Activated CD4-positive, alpha-beta T cell treated with anti-CD3 and anti-CD28 coated beads, Interleukin-2, amount 10 ng/mL, durations not matched to agents 7 days and 5 days (primary cell): ENCODE results near the gene ATP9B. TPM values are rescaled to one million over a fixed set of nuclear protein-coding genes. Genes with fewer than 3 reads are reported as not detected.

Experiments used
- CTCF ChIA-PET: fragments of 350-600 bp; sonication (Branson Sonifier 250); formaldehyde crosslinking; loops from one replicate; lab custom pipeline; 2021; ENCODE audit warnings: antibody characterized with exemption; lab: Charles Lee
- POLR2A ChIA-PET: fragments of 350-600 bp; sonication (Branson Sonifier 250); formaldehyde crosslinking; loops from one replicate; lab custom pipeline; 2021; ENCODE audit warnings: antibody characterized with exemption; lab: Charles Lee
- DNase-seq: peaks from one replicate; pipeline ENCODE4 v3.0.0-alpha.2; 2020
- H3K27ac Mint-ChIP-seq: one replicate; pipeline ENCODE4 v1.8.0; 2021; ENCODE audit warnings: mild to moderate bottlenecking, moderate library complexity, mixed read lengths
- H3K27me3 Mint-ChIP-seq: one replicate; pipeline ENCODE4 v1.8.0; 2021; ENCODE audit warnings: mixed read lengths
- H3K36me3 Mint-ChIP-seq: one replicate; pipeline ENCODE4 v1.8.0; 2021; ENCODE audit warnings: low read depth, mixed read lengths
- H3K4me1 Mint-ChIP-seq: one replicate; pipeline ENCODE4 v1.8.0; 2021; ENCODE audit warnings: mixed read lengths
- H3K4me3 Mint-ChIP-seq: one replicate; pipeline ENCODE4 v1.8.0; 2021; ENCODE audit warnings: mild to moderate bottlenecking, moderate library complexity, mixed read lengths
- H3K9me3 Mint-ChIP-seq: one replicate; pipeline ENCODE4 v1.8.0; 2021; ENCODE audit warnings: mixed read lengths
- total RNA-seq, 2 experiments: library from RNA; stranded (reverse); gene quantifications; one replicate each; pipeline ENCODE4 v1.2.3, GENCODE V29; 2021

Gene ATP9B
- total RNA-seq, 2 experiments from 2014 or later: 29.8 to 30.5 TPM

DNA sequence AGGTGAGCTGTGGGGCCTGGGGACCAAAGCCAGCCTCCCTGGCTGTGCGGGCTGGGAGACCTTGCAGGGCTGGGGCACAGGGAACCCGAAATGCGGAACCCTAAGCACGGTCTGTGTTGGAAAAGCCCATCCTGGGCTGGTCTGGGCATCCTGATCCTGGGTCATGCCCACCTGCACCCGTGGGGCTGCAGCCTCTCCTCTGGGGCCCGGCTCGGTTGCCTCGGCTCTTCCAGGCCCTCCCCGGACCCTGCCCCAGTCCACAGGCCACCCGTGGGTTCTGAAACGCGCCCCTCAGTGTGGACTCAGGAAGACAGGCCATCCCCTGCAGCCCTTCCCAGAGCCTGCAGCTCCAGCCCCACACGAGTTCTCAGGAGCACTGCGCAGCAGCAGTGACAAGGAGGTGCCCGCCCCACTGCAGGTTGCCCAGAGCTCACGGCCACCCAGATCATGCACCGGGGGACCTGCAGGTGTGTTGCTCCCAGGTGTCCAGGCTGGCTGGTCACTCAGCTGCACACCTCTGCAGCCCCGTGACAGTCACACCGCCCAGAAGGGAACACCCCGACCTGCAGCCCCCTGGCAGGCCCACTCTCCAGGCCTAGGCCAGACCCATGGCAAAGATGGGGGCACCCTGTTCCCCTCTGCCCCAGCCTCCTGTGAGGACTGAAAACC, 314.3 kb downstream of the ATP9B start:
- ChIA-PET CTCF (interaction anchor here (0.5 to 2.1 kb wide), 3 partner anchors 22 to 726 kb away, joined by 4 read pairs; no protein-coding TSS in a partner anchor), POLR2A (no interaction called here)
- no peaks in the 10 kb centered on the region for H3K9me3 Mint-ChIP-seq
- peaks cover 4% of the 10 kb centered on the region for H3K27me3 Mint-ChIP-seq
- H3K27ac Mint-ChIP-seq: no peak overlapping the region
- no peak overlapping the region for H3K4me3 Mint-ChIP-seq
- peaks cover 5% of the 10 kb centered on the region for H3K36me3 Mint-ChIP-seq
- H3K4me1 Mint-ChIP-seq: peaks cover 11% of the 10 kb centered on the region
- DNase-seq: no peak

GRCh38 chr18:79384151-79384807, 315.1 kb downstream of the ATP9B start:
- no peaks in the 10 kb centered on the region for H3K9me3 Mint-ChIP-seq
- ChIA-PET POLR2A (no interaction called here), CTCF (interaction anchor here (1.4 to 2.1 kb wide), 2 partner anchors 21 to 146 kb away, joined by 4 read pairs; no protein-coding TSS in a partner anchor)
- no peaks in the 10 kb centered on the region for H3K36me3 Mint-ChIP-seq
- no peak overlapping the region for H3K4me3 Mint-ChIP-seq
- H3K4me1 Mint-ChIP-seq: peaks cover 7% of the 10 kb centered on the region
- no peak for DNase-seq
- H3K27me3 Mint-ChIP-seq: peaks cover 8% of the 10 kb centered on the region
- H3K27ac Mint-ChIP-seq: no peak overlapping the region

GRCh38 chr18:79384834-79385233, 315.6 kb downstream of the ATP9B start:
- no peak overlapping the region for H3K4me3 Mint-ChIP-seq
- CTCF ChIA-PET: interaction anchor here (0.6 to 2.1 kb wide), 2 partner anchors 20 to 117 kb away, joined by 4 read pairs; no protein-coding TSS in a partner anchor
- no peaks in the 10 kb centered on the region for H3K9me3 Mint-ChIP-seq
- H3K27ac Mint-ChIP-seq: no peak overlapping the region
- POLR2A ChIA-PET: no interaction called here
- peaks cover 13% of the 10 kb centered on the region for H3K27me3 Mint-ChIP-seq
- H3K4me1 Mint-ChIP-seq: peaks cover 4% of the 10 kb centered on the region
- H3K36me3 Mint-ChIP-seq: no peaks in the 10 kb centered on the region
- no peak for DNase-seq

GRCh38 chr18:79385326-79385707, 316.1 kb downstream of the ATP9B start:
- ChIA-PET CTCF (interaction anchor here (0.6 kb wide), 1 partner anchor 116 kb away, joined by 4 read pairs; no protein-coding TSS in a partner anchor), POLR2A (no interaction called here)
- no peak for DNase-seq
- no peak overlapping the region for H3K4me3 Mint-ChIP-seq
- H3K9me3 Mint-ChIP-seq: no peaks in the 10 kb centered on the region
- H3K36me3 Mint-ChIP-seq: no peaks in the 10 kb centered on the region
- peaks cover 14% of the 10 kb centered on the region for H3K27me3 Mint-ChIP-seq
- H3K4me1 Mint-ChIP-seq: peaks cover 4% of the 10 kb centered on the region
- H3K27ac Mint-ChIP-seq: no peak overlapping the region

DNA sequence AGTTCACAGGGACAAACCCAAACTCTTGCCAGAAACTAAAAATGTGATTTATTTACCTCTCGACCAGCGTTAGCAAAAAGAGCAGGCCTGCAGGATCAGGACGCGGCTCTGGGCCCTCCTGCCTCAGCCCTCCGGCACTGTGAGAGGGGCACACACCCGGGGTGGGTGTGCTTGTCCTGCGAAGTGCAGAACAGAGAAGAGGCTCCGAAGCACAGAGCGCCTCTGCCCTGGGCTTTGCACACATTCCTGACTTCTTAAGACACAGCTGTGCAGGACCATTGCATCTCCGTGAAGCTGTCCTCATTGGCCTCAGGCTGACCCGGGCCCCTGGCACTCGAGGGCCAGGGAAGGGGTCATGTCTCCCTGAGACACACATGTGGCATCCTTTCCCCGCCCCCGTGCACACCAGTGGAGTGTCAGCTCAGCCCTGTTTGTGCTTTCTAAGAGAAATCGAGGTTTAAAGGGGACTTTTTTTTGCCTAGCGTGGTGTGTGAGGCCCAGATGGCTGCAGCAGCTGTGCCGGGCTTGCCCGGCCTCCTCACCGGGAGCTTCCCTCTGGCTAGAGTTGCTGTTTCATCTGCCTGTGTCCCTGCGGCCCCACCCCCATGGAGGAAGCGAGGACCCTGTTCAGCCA, 316.6 kb downstream of the ATP9B start:
- no peaks in the 10 kb centered on the region for H3K9me3 Mint-ChIP-seq
- H3K27me3 Mint-ChIP-seq: peaks cover 18% of the 10 kb centered on the region
- POLR2A ChIA-PET: no interaction called here
- H3K4me1 Mint-ChIP-seq: peaks cover 4% of the 10 kb centered on the region
- no peak overlapping the region for H3K27ac Mint-ChIP-seq
- no peak for DNase-seq
- CTCF ChIA-PET: no interaction called here
- no peak overlapping the region for H3K4me3 Mint-ChIP-seq
- no peaks in the 10 kb centered on the region for H3K36me3 Mint-ChIP-seq

DNA sequence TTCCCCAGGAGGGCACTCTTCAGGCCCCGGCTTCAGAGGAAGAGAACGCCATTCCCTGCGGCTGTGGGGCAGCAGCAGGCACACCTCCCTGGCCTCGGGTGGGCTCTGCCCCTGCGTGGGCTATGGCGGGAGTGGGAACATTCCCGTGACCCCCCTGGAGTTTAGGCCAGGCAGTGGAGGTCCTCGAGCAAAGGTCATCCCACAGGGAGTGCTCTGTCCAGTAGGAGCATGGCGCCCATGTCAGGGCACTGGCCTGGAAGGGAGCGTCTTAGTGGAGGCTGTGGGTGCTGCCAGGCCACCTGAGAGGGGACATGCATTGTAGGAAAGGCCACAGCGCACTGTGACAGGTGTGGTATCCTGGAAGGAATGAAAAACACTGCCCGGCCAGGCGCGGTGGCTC, 317.4 kb downstream of the ATP9B start:
- H3K27ac Mint-ChIP-seq: no peak overlapping the region
- no peak for DNase-seq
- ChIA-PET CTCF (no interaction called here), POLR2A (no interaction called here)
- peaks cover 4% of the 10 kb centered on the region for H3K4me1 Mint-ChIP-seq
- H3K4me3 Mint-ChIP-seq: no peak overlapping the region
- H3K27me3 Mint-ChIP-seq: peaks cover 23% of the 10 kb centered on the region
- no peaks in the 10 kb centered on the region for H3K9me3 Mint-ChIP-seq
- H3K36me3 Mint-ChIP-seq: no peaks in the 10 kb centered on the region

- CTCF ChIA-PET: interaction anchor here (1.1 kb wide), 1 partner anchor 8 kb away, joined by 3 read pairs; no protein-coding TSS in a partner anchor
- Mint-ChIP-seq H3K9me3 (no peaks in the 10 kb centered on the region), H3K4me1 (peaks cover 6% of the 10 kb centered on the region), H3K4me3 (no peak overlapping the region), H3K27me3 (peaks cover 28% of the 10 kb centered on the region), H3K36me3 (no peaks in the 10 kb centered on the region), H3K27ac (no peak overlapping the region)
- no peak for DNase-seq
- POLR2A ChIA-PET: no interaction called here
Measured at GRCh38 chr18:79387214-79387613, 318.0 kb downstream of the ATP9B start.

GRCh38 chr18:79387615-79388014, 318.4 kb downstream of the ATP9B start:
- ChIA-PET CTCF (interaction anchor here (1.1 kb wide), 1 partner anchor 9 kb away, joined by 3 read pairs; no protein-coding TSS in a partner anchor), POLR2A (no interaction called here)
- no peaks in the 10 kb centered on the region for H3K36me3 Mint-ChIP-seq
- DNase-seq: no peak
- H3K4me3 Mint-ChIP-seq: no peak overlapping the region
- peaks cover 32% of the 10 kb centered on the region for H3K27me3 Mint-ChIP-seq
- no peaks in the 10 kb centered on the region for H3K9me3 Mint-ChIP-seq
- peaks cover 6% of the 10 kb centered on the region for H3K4me1 Mint-ChIP-seq
- H3K27ac Mint-ChIP-seq: no peak overlapping the region

DNA sequence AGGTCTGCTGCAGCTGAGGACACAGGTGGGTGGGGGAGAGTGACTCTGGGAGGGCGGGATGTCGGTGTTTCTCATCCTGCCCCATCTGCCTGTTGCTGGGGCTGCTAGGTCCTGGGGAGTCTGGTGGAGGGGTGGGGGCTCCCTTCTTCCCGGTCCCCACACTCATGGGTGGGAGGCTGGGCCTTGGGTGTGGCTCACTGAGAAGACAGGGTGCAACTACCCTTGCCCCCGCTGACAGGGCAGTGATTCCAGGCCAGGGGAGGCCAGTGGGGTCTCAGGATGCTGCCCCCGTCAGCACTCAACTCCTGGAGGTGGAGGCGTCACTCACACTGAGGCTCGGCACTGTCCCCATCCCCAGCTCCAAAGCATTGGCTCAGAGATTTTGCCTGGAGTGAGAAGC, 318.8 kb downstream of the ATP9B start:
- Mint-ChIP-seq H3K9me3 (no peaks in the 10 kb centered on the region), H3K4me1 (peaks cover 9% of the 10 kb centered on the region), H3K27me3 (peaks cover 34% of the 10 kb centered on the region), H3K4me3 (no peak overlapping the region), H3K27ac (no peak overlapping the region), H3K36me3 (no peaks in the 10 kb centered on the region)
- ChIA-PET CTCF (interaction anchor here (1.1 kb wide), 1 partner anchor 9 kb away, joined by 3 read pairs; no protein-coding TSS in a partner anchor), POLR2A (no interaction called here)
- no peak for DNase-seq

GRCh38 chr18:79389689-79390088, 320.5 kb downstream of the ATP9B start:
- H3K9me3 Mint-ChIP-seq: no peaks in the 10 kb centered on the region
- ChIA-PET POLR2A (no interaction called here), CTCF (interaction anchor here (4.0 kb wide), 1 partner anchor 10 kb away, joined by 21 read pairs; no protein-coding TSS in a partner anchor)
- no peak for DNase-seq
- no peaks in the 10 kb centered on the region for H3K36me3 Mint-ChIP-seq
- H3K27me3 Mint-ChIP-seq: peaks cover 39% of the 10 kb centered on the region
- H3K4me3 Mint-ChIP-seq: no peak overlapping the region
- no peak overlapping the region for H3K27ac Mint-ChIP-seq
- peaks cover 15% of the 10 kb centered on the region for H3K4me1 Mint-ChIP-seq

DNA sequence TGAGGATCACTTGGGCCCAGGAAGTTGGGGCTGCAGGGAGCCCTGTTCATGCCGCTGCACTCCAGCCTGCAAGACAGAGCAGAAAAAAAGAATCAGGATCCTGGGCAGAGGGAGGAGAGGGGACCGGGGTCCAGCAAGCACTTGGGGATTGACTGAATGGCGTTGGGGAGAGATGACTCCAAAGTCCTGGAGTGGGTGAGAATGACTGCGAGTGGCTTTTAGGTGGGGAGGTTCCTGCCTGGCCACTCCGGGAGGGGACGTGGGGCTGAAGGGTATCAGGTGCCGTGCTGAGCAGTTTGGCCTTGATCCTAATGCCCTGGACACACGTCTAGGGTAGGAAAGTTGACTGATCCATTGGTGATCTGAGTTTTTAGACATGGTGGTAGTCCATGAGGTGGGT, 323.0 kb downstream of the ATP9B start:
- Mint-ChIP-seq H3K4me3 (no peak overlapping the region), H3K9me3 (no peaks in the 10 kb centered on the region), H3K27ac (no peak overlapping the region), H3K36me3 (no peaks in the 10 kb centered on the region), H3K4me1 (peaks cover 22% of the 10 kb centered on the region), H3K27me3 (peaks cover 40% of the 10 kb centered on the region)
- ChIA-PET POLR2A (interaction anchor here (0.6 kb wide), 1 partner anchor 9 kb away, joined by 3 read pairs; no protein-coding TSS in a partner anchor), CTCF (interaction anchor here (1.8 to 4.0 kb wide), 2 partner anchors 13 to 16 kb away, joined by 3 to 21 read pairs; no protein-coding TSS in a partner anchor)
- DNase-seq: no peak

DNA sequence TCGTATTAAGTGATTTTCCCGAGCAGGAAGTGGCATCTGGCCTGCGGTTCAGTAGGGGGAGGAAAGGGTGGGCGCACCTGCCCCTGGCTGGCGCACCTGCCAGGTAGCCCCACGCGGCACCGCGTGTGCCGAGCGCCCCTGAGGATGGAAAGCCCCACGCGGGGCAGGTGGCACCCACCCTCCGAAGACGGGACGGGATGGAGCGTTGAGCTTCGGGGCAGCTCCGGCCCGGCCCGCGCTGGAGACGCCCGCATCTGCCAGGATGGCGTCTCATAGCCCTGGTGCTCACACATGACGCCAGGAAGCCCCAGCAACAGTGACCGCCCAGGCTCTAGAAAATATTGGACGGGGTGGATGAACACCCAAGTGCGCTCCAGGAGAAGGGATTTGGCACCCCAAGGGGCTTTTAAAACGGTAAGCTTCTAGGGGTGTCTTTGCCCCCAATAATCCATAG, 324.0 kb downstream of the ATP9B start:
- Mint-ChIP-seq H3K9me3 (no peaks in the 10 kb centered on the region), H3K4me3 (peak overlapping the region; percentile 73), H3K4me1 (peaks cover 25% of the 10 kb centered on the region), H3K36me3 (no peaks in the 10 kb centered on the region), H3K27ac (no peak overlapping the region), H3K27me3 (peaks cover 39% of the 10 kb centered on the region)
- POLR2A ChIA-PET: no interaction called here
- DNase-seq: no peak
- CTCF ChIA-PET: interaction anchor here (0.6 to 1.8 kb wide), 5 partner anchors 12 to 619 kb away, joined by 3 read pairs; no protein-coding TSS in a partner anchor
